HL-60 (cell line): ENCODE measurements around the gene PIP4K2A.

ENCODE experiments used
- DNase-seq, 2 experiments: peaks; one replicate each; pipeline ENCODE4 v3.0.0-alpha.2; 2010 to 2020; ENCODE audit warnings: low read depth in 1 of 2, low spot score in 1 of 2
- H3K27ac ChIP-seq: fragments of 250-450 bp; sonication (Bioruptor Pico); replicated peaks from 2 replicates; pipeline ENCODE4 v1.5.1; 2020; ENCODE audit warnings: mild to moderate bottlenecking, moderate library complexity
- H3K27me3 ChIP-seq: fragments of 250-450 bp; sonication (Bioruptor Pico); 2 replicates; pipeline ENCODE4 v1.5.1; 2021; ENCODE audit warnings: mild to moderate bottlenecking, moderate library complexity; ENCODE audit not compliant: insufficient read depth, poor library complexity, severe bottlenecking
- H3K4me3 ChIP-seq: replicated peaks from 2 replicates; pipeline ENCODE4 v1.5.1; 2011; ENCODE audit warnings: mild to moderate bottlenecking, control low read depth, low read length; ENCODE audit not compliant: insufficient read depth
- CTCF ChIP-seq: IDR thresholded peaks from one replicate; pipeline ENCODE4 v1.5.1; 2011; ENCODE audit warnings: low read length, control low read depth, inconsistent platforms; ENCODE audit not compliant: insufficient read depth
- GABPA ChIP-seq: IDR thresholded peaks from 2 replicates; pipeline ENCODE4 v1.6.1; 2012; ENCODE audit warnings: low read depth
- POLR2AphosphoS5 ChIP-seq: IDR thresholded peaks from 2 replicates; pipeline ENCODE4 v1.6.1; 2012; ENCODE audit warnings: low read depth
- SPI1 ChIP-seq: IDR thresholded peaks from 2 replicates; pipeline ENCODE4 v1.6.1; 2012; ENCODE audit warnings: low read depth, mild to moderate bottlenecking, borderline replicate concordance
- TF ChIP-seq, protein P1 (sequence below): IDR thresholded peaks from 2 replicates; pipeline ENCODE4 v1.6.1; 2012; ENCODE audit warnings: low read depth; ENCODE audit not compliant: insufficient replicate concordance

The PIP4K2A gene

DNA sequence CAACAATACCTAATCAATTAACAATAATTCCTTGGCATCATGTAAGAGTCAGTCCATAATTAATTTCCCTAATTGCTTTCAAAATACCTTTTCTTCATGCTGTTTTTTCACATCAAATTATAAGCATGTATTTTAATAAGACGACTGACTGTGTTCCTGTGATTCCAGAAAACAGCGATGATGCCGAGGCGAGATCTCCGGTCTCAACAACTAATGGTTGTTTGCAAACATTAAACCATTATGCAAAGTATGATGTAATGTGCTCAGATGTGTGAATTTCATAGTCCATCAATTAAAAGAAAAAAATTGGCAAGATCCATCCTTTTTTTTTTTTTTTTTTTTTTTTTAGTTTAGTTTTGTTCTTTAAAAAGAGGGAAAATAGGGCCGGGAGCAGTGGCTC, 44.5 kb upstream of the PIP4K2A start:
- DNase-seq, result no peak
- no peaks in the 10 kb centered on the region for H3K27me3 ChIP-seq
- TF ChIP-seq POLR2AphosphoS5 (no peak), GABPA (no peak), SPI1 (no peak), CTCF (no peak)
- TF ChIP-seq, protein P1, sequence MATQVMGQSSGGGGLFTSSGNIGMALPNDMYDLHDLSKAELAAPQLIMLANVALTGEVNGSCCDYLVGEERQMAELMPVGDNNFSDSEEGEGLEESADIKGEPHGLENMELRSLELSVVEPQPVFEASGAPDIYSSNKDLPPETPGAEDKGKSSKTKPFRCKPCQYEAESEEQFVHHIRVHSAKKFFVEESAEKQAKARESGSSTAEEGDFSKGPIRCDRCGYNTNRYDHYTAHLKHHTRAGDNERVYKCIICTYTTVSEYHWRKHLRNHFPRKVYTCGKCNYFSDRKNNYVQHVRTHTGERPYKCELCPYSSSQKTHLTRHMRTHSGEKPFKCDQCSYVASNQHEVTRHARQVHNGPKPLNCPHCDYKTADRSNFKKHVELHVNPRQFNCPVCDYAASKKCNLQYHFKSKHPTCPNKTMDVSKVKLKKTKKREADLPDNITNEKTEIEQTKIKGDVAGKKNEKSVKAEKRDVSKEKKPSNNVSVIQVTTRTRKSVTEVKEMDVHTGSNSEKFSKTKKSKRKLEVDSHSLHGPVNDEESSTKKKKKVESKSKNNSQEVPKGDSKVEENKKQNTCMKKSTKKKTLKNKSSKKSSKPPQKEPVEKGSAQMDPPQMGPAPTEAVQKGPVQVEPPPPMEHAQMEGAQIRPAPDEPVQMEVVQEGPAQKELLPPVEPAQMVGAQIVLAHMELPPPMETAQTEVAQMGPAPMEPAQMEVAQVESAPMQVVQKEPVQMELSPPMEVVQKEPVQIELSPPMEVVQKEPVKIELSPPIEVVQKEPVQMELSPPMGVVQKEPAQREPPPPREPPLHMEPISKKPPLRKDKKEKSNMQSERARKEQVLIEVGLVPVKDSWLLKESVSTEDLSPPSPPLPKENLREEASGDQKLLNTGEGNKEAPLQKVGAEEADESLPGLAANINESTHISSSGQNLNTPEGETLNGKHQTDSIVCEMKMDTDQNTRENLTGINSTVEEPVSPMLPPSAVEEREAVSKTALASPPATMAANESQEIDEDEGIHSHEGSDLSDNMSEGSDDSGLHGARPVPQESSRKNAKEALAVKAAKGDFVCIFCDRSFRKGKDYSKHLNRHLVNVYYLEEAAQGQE, result no peak
- no peak overlapping the region for H3K27ac ChIP-seq
- no peak overlapping the region for H3K4me3 ChIP-seq

DNA sequence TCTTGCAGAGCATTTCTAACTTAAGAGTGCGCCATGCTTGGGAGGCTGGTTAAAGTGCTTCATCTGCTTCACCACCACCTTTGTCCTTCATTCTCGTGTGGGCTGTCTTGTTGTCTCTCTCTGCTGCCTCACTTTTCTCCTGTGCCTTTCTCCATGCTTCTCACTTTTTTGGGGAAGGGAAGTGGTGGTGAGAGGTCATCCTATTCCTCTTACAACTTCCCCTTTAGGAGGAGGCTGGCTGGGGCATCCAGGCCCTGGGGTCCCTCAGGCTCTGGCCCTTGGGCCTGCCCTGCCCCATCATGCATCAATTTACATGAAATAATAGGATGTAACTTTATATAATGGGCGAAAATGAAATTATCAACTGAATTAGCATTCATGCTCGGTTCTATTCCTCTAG, 39.9 kb upstream of the PIP4K2A start:
- TF ChIP-seq CTCF (no peak), POLR2AphosphoS5 (no peak), SPI1 (no peak), GABPA (no peak)
- TF ChIP-seq, protein P1, result no peak
- Histone ChIP-seq H3K27me3 (no peaks in the 10 kb centered on the region), H3K27ac (no peak overlapping the region), H3K4me3 (no peak overlapping the region)
- no peak for DNase-seq

GRCh38 chr10:22753786-22754185, 39.4 kb upstream of the PIP4K2A start:
- H3K4me3 ChIP-seq, result no peak overlapping the region
- H3K27ac ChIP-seq, result no peak overlapping the region
- DNase-seq, result no peak
- H3K27me3 ChIP-seq, result no peaks in the 10 kb centered on the region
- TF ChIP-seq SPI1, result no peak
- TF ChIP-seq, protein P1, result no peak
- TF ChIP-seq POLR2AphosphoS5, result no peak
- TF ChIP-seq CTCF, result no peak
- TF ChIP-seq GABPA, result no peak
